H1 (cell line): ENCODE data around the gene MBD4. TPM values are rescaled to one million over a fixed set of nuclear protein-coding genes. Genes with fewer than 3 reads are reported as not detected.

Source experiments
- E2F6 ChIP-seq: IDR thresholded peaks from 2 replicates; pipeline ENCODE4 v1.6.1; 2012; ENCODE audit warnings: inconsistent platforms
- SAP30 ChIP-seq: fragments of 300-600 bp; sonication (generic); IDR thresholded peaks from 2 replicates; pipeline ENCODE4 v1.7.1; 2012; ENCODE audit warnings: low read length, moderate library complexity, mild to moderate bottlenecking, inconsistent platforms; ENCODE audit not compliant: insufficient read depth, insufficient replicate concordance
- SIRT6 ChIP-seq: IDR thresholded peaks from one replicate; pipeline ENCODE4 v1.7.1; 2012; ENCODE audit warnings: low read length, inconsistent platforms
- TAF1 ChIP-seq: IDR thresholded peaks from 2 replicates; pipeline ENCODE4 v1.6.1; 2011; ENCODE audit warnings: mild to moderate bottlenecking, low read depth, low read length
- polyA plus RNA-seq, 7 experiments: library from polyadenylated mRNA; depleted of rRNA in 3 of 7; stranded (reverse) in 5 of 7; unstranded in 2 of 7; fragments of >200 nt in 5 of 7; fragments of 200-250 nt in 2 of 7; gene quantifications; 1 replicate in 5 of 7; 2 replicates in 1 of 7; 4 replicates in 1 of 7; pipeline versions ENCODE4 v1.2.1 to v1.2.3, GENCODE V29; 2011 to 2013; ENCODE audit warnings: missing spikeins in 2 of 7, mixed read lengths in 2 of 7
- total RNA-seq: library from RNA; stranded (reverse); fragmentation: NEBNext Ultra II Directional; extraction: Animal tissue kit (Norgen Biotek cat#: 25700); gene quantifications from 2 replicates; pipeline ENCODE4 v1.2.1, GENCODE V29; 2021

MBD4 gene
- total and polyA plus RNA-seq, 2 of the 8 experiments (the other 6 are each of a cell fraction or from before 2014, with no cell fraction given) = 11.2 to 35.8 TPM

DNA sequence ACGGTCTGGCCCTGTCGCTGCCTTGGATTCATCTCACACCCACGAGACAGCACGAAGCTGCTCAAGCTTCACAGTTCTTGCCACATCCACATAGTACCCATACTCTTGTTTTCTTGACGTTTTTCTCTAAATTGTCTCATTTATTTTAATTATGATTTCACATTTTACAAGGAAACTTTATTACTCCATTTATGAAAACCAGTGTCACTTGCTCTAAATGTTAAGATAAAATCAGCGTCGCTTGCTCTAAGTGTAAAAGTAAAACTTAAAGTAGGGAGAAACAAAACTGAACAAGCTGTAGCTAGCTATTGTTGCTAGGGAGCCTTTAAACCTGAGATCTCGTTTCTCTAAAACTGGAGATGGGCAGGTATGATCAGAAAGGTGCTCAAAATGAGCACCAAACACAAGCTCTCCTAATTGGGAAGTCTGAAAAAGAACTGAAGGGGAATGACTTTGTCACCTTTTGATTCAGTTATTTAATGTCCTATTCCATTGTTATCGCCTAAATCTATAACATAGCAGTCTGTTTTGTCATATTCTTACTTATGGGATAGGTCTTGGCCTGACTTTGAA, 956 bp upstream of the MBD4 start (continued):
- TF ChIP-seq SIRT6 (no peak), SAP30 (no peak), E2F6 (0 out of 2 replicates have a peak, but pooled peaks have one; percentile 9), TAF1 (no peak)
